Smooth muscle cell (in vitro differentiated cells): ENCODE measurements around the gene HECW1. TPM values are rescaled to one million over a fixed set of nuclear protein-coding genes. Genes with fewer than 3 reads are reported as not detected.

ENCODE experiments used
- DNase-seq: peaks from one replicate; lab custom pipeline; 2025; ENCODE audit not compliant: unreplicated experiment; lab: John Stamatoyannopoulos, UW
- H2AFZ ChIP-seq: fragments of 200-600 bp; sonication (generic); 2 replicates; pipeline ENCODE4 v1.6.0; 2016; ENCODE audit warnings: antibody characterized with exemption, low read depth, mild to moderate bottlenecking
- H3F3A ChIP-seq: fragments of 200-600 bp; sonication (generic); 2 replicates; pipeline ENCODE4 v1.6.0; 2017; ENCODE audit warnings: antibody characterized with exemption, low read depth
- H3K27ac ChIP-seq: fragments of 200-600 bp; sonication (generic); 2 replicates; pipeline ENCODE4 v1.5.1; 2016; ENCODE audit warnings: low read depth, mild to moderate bottlenecking
- H3K27me3 ChIP-seq: fragments of 200-600 bp; sonication (generic); 2 replicates; pipeline ENCODE4 v1.6.1; 2016; ENCODE audit warnings: low read depth, mild to moderate bottlenecking
- H3K36me3 ChIP-seq: fragments of 200-600 bp; sonication (generic); 2 replicates; pipeline ENCODE4 v1.5.1; 2016; ENCODE audit warnings: low read depth
- H3K4me1 ChIP-seq: fragments of 200-600 bp; sonication (generic); 2 replicates; pipeline ENCODE4 v1.5.1; 2016; ENCODE audit warnings: low read depth
- H3K4me2 ChIP-seq: fragments of 200-600 bp; sonication (generic); 2 replicates; pipeline ENCODE4 v1.6.0; 2016; ENCODE audit warnings: mild to moderate bottlenecking
- H3K4me3 ChIP-seq: fragments of 200-600 bp; sonication (generic); 2 replicates; pipeline ENCODE4 v1.5.1; 2016; ENCODE audit warnings: mild to moderate bottlenecking
- H3K79me2 ChIP-seq: fragments of 200-600 bp; sonication (generic); 2 replicates; pipeline ENCODE4 v1.6.0; 2016; ENCODE audit warnings: low read depth, mild to moderate bottlenecking
- H3K9ac ChIP-seq: fragments of 200-600 bp; sonication (generic); 2 replicates; pipeline ENCODE4 v1.6.0; 2016; ENCODE audit warnings: low read depth
- H3K9me3 ChIP-seq: fragments of 200-600 bp; sonication (generic); replicated peaks from 2 replicates; pipeline ENCODE4 v1.5.1; 2016; ENCODE audit warnings: low read depth
- H4K20me1 ChIP-seq: fragments of 200-600 bp; sonication (generic); 2 replicates; pipeline ENCODE4 v1.6.0; 2016; ENCODE audit warnings: low read depth
- CTCF ChIP-seq: fragments of 200-600 bp; sonication (generic); IDR thresholded peaks from 2 replicates; pipeline ENCODE4 v1.5.1; 2017; ENCODE audit warnings: borderline replicate concordance, mild to moderate bottlenecking, antibody characterized with exemption; ENCODE audit not compliant: insufficient read depth, poor library complexity, severe bottlenecking
- WGBS: methylation state at CpG from one replicate; pipeline ENCODE4 v1.1.7; 2016; ENCODE audit warnings: low lambda C conversion rate; 5-methylcytosine and 5-hydroxymethylcytosine counted together
- polyA plus RNA-seq: library from polyadenylated mRNA; unstranded; fragments of >200 nt; fragmentation: Nextera tagmentation; extraction: Ambion mirVana; gene quantifications from 2 replicates; pipeline ENCODE4 v1.2.1, GENCODE V29; 2016
- total RNA-seq: library from RNA; depleted of rRNA; stranded (reverse); fragments of >200 nt; gene quantifications from 2 replicates; pipeline ENCODE4 v1.2.3, GENCODE V29; 2014

Gene HECW1
- total and polyA plus RNA-seq, 2 experiments from 2014 or later, result 0.09 to 0.49 TPM

DNA sequence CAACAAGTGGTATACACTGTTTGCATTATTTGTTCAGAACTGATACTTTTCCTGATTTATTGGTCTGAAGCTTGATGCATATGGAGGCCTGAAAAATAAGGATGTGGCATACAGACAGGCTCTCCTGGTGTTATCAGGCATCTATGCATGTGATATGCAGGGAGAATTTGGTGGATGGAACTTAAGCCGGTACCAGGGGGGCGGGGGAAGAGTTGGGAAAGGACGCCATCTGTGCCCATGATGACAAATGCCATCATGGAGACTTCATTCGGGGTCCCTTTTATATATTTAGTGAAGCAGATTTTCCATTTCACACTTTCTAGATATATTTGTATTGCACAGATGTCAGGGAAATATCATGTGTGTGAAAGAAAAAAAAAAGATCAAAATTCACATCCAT, 5.4 kb downstream of the HECW1 start:
- Histone ChIP-seq H2AFZ (no peak overlapping the region), H3K27me3 (peaks cover 31% of the 10 kb centered on the region)

DNA sequence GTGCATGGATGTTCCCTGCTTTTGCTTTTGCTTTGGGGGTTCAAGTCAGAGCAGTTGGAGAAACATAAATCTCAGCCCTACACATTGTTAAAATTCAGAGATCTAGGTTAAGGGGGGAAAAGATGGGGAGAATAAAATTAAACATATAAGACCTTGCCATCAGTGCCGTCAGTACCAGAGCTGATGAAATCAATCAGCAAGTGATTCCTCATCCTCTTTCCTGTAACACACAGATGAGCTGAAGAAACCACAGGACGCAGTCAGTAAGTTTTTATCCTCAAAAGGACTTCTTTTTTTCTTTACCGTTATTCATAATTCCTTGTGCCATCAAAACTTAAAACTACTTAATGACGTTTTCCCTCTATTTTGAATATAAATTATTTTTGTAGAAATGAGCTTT, 5.9 kb downstream of the HECW1 start:
- H3K27me3 ChIP-seq, result peaks cover 26% of the 10 kb centered on the region

More for the DNA sequence above, 5.4 kb downstream of the HECW1 start:
- Histone ChIP-seq H3K36me3 (no peaks in the 10 kb centered on the region), H3K4me3 (no peak overlapping the region), H3K79me2 (no peaks in the 10 kb centered on the region), H3F3A (no peaks in the 10 kb centered on the region), H3K27ac (peak overlapping the region; percentile 9), H3K4me2 (no peak overlapping the region), H4K20me1 (no peaks in the 10 kb centered on the region), H3K9me3 (no peaks in the 10 kb centered on the region), H3K9ac (no peak overlapping the region), H3K4me1 (peaks cover 19% of the 10 kb centered on the region)
- DNase-seq, result no peak
- TF ChIP-seq CTCF, result no peak
- WGBS, result 91% methylated on average over 4 of the region's 4 CpGs

DNA sequence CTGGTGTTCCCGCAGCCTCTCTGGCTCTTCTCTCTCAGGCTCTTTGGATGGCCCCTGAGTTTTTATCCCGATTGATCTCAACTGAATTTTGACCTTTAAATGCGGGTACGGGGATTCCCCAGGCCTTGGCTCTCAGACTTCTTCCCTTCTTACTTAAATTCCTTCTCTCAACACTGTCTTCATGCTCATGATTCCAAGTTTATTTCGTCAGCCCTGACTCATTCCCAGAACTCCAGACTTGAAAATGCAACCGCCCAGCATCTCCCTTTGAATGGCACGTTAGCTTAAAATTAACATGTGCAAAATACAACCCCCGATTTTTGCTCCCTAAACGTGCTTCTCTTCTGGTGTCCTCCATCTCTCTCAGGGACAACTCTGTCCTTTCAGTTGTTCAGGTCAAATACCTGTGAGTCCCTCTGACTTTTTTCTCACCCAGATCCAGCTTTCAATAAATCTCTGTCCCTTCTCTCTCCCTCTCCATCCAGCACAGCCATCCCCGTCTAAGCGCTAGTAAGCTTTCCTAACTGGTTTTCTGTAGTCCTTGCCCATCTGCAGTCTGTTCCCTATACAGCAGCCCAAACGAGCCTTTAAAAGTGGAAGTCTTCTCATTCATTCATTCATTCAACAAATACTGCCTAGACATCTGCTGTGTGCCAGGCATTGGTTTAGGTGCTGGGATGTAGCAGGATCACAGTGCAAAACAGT, 7.1 kb downstream of the HECW1 start:
- H3K4me2 ChIP-seq, result peak overlapping the region; percentile 72
- TF ChIP-seq CTCF, result no peak
- no peak for DNase-seq
- H3K4me3 ChIP-seq, result peak overlapping the region; percentile 8
- H3K36me3 ChIP-seq, result no peaks in the 10 kb centered on the region
- H3K9ac ChIP-seq, result peak overlapping the region; percentile 63
- peaks cover 14% of the 10 kb centered on the region for H3K27me3 ChIP-seq
- no peaks in the 10 kb centered on the region for H3F3A ChIP-seq
- H3K4me1 ChIP-seq, result peaks cover 10% of the 10 kb centered on the region
- H3K79me2 ChIP-seq, result no peaks in the 10 kb centered on the region
- H3K9me3 ChIP-seq, result no peaks in the 10 kb centered on the region
- peak overlapping the region; percentile 74 for H3K27ac ChIP-seq
- WGBS, result 16% methylated on average over 12 of the region's 12 CpGs
- H2AFZ ChIP-seq, result peak overlapping the region; percentile 72
- H4K20me1 ChIP-seq, result no peaks in the 10 kb centered on the region

More for the DNA sequence above, 5.9 kb downstream of the HECW1 start:
- Histone ChIP-seq H4K20me1 (no peaks in the 10 kb centered on the region), H3K9me3 (no peaks in the 10 kb centered on the region), H3K4me2 (no peak overlapping the region), H3K4me1 (peaks cover 19% of the 10 kb centered on the region), H3K4me3 (no peak overlapping the region), H3F3A (no peaks in the 10 kb centered on the region), H2AFZ (no peak overlapping the region), H3K79me2 (no peaks in the 10 kb centered on the region), H3K36me3 (no peaks in the 10 kb centered on the region), H3K27ac (no peak overlapping the region), H3K9ac (no peak overlapping the region)
- DNase-seq, result no peak
- TF ChIP-seq CTCF, result no peak
- 73% methylated on average over 4 of the region's 4 CpGs for WGBS

DNA sequence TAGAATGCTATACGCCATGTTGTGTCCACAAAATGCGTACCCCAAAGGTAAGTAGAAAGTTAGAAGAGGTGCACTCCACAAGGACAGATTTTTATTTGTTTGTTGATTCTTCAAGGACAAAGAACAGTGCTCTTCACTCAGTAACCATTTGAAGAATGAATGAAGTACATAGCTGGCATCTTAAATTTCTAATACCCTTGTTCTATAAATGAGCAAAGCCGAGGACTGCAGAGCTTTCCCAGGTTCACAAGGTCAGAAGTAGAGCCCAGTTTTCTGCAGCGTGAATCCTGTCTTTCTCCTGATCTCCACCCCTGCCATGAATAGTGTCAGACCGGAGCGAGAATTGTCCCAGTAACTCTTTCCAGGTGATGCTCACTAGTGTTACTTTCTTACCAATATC, 9.5 kb downstream of the HECW1 start:
- Histone ChIP-seq H3K4me1 (peaks cover 1% of the 10 kb centered on the region), H2AFZ (no peak overlapping the region), H3F3A (no peaks in the 10 kb centered on the region), H3K4me3 (no peak overlapping the region), H3K79me2 (no peaks in the 10 kb centered on the region), H3K9ac (no peak overlapping the region), H3K27ac (no peak overlapping the region), H4K20me1 (no peaks in the 10 kb centered on the region), H3K9me3 (no peaks in the 10 kb centered on the region), H3K4me2 (no peak overlapping the region), H3K27me3 (no peaks in the 10 kb centered on the region), H3K36me3 (no peaks in the 10 kb centered on the region)
- no peak for DNase-seq
- no peak for TF ChIP-seq CTCF
- WGBS, result 94% methylated on average over 6 of the region's 6 CpGs
